Liver (tissue), 3 donors: Measurements from ENCODE around the gene NLRP9.
"Not testable (repeated sequence)": the region's sequence is repeated elsewhere in the genome, so short reads cannot be mapped to it uniquely, and the experiment has no call there.

Source experiments
- CTCF ChIP-seq: fragments of 150-350 bp; IDR thresholded peaks from 2 replicates; pipeline ENCODE4 v1.5.1; 2017; ENCODE audit warnings: improper control_type of control experiment, low read depth, low read length; ENCODE audit not compliant: missing input control
- EGR1 ChIP-seq, 2 donors: IDR thresholded peaks; 2 replicates each; pipeline ENCODE4 v1.6.1; 2016 to 2018; ENCODE audit warnings: antibody characterized with exemption in 2 of 2, low read depth in 2 of 2
- donor health status: healthy.
- donor health status: healthy.

GRCh38 chr19:55758797-55759196 is 20.6 kb upstream of the NLRP9 start, which contains the start of gene RFPL4A:
- not testable (repeated sequence) for TF ChIP-seq EGR1 (IDR thresholded peaks at IDR 0.05; ENCODE audit: low read depth in 2 of 2); CTCF
